ENCODE measurements around the gene INHBA.

INHBA gene

GRCh38 chr7:41702635-41703371 is at the start of gene INHBA:
INHBA (minus strand) TSS chr7:41703090; CDS start chr7:41700374, 2,716 bp downstream.
- no peak for DNase-seq (ENCODE audit: low spot score)

DNA sequence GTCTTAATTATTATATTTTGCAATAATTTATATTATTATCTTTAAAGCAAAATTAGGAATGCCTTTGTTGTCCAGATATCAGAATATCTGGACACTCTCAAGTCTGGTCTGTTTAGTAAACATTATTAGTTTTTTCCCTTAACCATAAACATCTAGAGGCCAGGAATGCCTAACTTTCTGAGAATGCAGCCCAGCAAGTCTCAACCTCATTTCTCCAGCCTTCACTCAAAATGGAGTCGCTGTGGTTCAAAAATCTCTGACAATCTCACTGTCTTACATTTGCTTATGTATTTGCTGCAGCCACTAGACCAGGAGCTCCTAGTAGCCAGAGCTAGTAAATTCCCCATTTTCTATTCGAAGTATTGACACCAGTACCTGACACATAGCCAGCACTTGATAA is 49.7 kb upstream of the INHBA start:
- DNase-seq (ENCODE audit: low spot score) = no peak

DNA sequence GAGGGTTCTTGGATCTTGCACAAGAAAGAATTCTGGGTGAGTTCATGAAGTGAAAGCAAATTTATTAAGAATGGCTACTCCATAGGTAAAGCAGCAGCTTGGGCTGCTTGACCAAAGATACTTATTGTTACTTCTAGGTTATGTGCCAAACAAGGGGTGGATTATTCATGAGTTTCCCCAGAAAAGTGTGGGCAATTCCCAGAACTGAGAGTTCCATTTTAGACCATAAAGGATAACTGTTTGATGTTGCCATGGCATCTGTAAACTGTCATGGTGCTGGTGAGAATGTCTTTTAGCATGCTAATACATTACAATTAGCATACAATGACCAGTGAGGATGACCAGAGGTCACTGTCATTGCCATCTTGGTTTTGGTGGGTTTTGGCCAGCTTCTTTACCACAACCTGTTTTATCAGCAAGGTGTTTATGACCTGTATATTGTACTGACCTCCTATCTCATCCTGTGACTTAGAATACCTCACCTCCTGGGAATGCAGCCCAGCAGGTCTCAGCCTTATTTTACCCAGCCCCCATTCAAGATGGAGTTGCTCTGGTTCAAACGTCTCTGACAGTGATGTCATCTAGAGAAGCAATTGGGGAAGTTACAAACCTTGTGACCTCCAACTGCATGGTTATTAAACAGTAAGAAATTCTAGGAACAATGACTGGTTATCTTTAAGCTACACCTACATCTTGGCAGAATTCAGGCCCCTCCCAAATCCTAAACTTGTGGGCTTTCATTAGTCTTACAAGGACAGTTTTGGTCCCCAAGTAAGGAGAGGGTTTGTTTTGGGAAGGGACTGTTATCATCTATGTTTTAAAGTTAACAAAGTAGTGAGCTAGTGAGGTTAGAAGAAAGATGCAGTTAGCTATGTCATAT is 48.0 kb upstream of the INHBA start:
- DNase-seq (ENCODE audit: low spot score) = no peak

GRCh38 chr7:41747961-41748360 is 45.1 kb upstream of the INHBA start:
- DNase-seq (ENCODE audit: low spot score) = no peak

DNA sequence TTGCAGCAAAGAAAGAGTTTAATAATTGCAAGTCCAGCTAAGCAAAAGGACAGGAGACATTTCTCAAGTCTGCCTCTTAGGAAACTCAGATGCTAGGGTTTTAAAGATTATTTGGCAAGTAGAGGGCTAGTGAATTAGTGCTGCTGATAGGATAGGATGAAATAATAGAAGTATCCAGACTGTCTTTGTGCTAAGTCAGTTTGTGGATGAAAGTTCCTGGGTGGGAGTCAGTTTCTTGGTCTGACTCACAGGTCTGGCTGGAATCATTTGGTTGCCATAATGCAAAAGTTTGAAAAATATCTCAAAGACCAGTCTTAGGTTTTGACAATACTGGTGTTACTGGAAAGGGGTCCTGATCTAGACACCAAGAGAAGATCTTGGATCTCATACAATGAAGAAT is 42.6 kb upstream of the INHBA start:
- DNase-seq (ENCODE audit: low spot score) = no peak

DNA sequence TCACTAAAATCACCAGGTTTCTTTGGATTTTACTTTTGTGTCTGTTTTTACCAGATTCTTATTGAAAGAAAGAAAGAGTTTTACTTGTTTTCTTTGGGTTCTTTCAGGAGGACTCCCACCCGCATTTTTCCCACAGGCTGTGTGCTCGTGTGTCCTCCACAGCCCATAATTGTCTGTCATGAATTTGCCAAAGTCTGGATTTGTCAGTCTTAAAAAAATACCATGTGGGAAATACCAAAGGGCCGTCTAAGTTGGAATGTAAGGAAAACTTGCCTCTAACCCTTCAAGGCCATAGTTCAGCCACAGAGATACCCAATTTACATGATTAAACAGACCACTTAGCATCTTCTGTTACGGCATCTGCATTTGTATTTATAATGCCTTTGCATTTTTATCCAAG is 41.3 kb upstream of the INHBA start:
- no peak for DNase-seq (ENCODE audit: low spot score)

DNA sequence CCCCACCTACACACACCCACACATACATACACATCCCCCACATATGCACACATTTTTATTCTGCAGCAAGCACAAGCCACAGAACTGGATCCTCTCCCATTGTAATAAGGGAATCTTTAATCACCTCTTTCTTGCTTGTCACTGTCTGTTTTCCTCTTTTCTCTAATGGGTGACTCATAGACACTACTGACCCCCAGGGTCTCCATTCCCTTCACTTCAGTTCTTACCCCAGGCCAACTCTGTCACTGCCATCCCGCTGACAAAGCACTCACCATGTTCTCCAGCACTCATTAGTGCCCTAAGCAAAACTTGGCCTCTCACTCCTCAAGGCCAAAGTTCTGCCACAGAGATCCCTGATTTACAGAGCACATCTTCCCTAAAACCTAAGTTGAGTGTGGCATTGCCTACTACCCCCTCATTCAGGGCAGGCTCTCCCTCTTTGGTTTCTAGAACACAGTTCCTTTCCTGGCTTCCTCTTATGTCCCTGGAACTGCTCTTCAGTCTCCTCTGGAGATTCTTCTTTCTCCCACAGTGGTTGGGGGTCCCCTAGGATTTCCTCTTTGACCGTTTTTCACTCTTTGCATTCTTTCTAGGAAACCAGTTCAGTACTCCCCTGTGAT is 39.6 kb upstream of the INHBA start:
- DNase-seq (ENCODE audit: low spot score) = no peak

DNA sequence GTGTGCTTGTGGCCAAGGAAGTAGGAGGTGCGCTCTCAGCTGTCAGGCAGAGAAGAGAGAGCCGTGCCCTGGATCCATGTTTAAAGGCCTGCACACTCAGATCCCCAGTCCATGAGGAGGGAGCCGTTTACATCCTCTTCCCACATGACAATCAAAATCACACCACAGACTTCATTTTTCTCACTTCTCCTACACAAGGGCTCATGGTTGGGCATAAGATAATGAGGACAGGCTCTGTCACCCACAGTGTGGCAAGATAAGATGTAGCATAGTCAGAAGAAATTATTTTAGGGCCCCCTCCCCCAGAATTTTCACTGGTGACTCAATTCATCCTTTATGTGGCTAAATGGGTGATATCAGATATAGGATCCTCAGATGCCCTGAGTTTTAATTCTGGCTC is 35.9 kb upstream of the INHBA start:
- DNase-seq (ENCODE audit: low spot score) = no peak

DNA sequence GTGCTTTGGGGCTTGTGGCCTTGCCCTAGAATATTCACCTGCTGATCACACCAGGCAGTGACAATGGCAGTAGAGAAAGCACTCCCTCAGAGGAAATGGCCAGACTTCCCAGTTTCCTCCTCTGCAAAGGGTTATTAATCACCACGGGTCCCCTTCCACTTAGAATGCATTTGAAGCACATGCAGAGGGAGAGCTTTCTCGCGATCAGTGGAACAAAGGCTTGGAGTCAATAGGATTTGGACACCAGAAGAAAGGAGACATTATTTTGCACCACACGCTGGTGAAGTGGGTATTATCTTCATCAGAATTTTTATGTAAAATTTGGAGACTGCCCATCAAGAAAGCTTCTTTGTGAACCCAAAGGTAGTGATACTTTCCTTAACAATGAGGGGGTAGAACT is 35.4 kb upstream of the INHBA start:
- DNase-seq (ENCODE audit: low spot score) = no peak

GRCh38 chr7:41735206-41735605 is 32.3 kb upstream of the INHBA start:
- DNase-seq (ENCODE audit: low spot score) = no peak

DNA sequence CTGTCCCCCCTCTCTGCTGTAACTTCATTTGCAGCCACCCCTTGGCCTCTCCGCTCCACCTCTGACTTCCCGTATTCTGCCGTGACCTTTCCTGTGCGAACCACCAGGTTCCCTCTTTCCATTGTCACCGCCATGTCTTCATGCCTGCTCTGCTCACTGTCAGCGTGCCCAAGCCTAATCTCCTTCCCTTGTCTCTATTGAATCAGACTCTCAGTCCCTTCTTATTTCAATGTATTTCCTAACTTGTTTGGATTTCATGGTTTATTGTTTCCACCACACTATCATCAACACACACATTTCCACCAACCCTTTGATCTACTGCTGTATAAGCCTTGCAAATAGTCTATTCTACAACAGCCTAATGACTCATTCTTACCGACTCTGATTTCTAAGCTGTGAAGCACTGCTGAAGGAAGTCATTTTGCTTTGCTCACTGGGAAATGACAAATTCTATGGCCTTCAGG is 30.0 kb upstream of the INHBA start:
- DNase-seq (ENCODE audit: low spot score) = no peak

DNA sequence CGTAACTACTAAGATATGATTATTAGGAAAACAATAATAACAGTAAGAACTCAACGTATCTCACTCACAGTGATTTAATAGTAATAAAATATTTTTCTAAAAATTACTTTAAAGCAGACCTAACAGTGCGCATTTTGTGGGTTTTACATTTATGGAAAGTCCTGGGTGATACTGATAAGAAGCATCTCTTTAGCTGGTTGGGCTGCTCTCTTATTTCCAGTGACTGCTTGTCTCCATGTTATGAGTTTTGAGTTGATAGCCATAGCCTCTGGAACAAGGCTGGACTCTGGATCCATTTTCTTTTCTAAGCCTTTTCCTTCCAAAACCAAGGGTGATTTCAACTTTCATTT is 29.5 kb upstream of the INHBA start:
- no peak for DNase-seq (ENCODE audit: low spot score)

DNA sequence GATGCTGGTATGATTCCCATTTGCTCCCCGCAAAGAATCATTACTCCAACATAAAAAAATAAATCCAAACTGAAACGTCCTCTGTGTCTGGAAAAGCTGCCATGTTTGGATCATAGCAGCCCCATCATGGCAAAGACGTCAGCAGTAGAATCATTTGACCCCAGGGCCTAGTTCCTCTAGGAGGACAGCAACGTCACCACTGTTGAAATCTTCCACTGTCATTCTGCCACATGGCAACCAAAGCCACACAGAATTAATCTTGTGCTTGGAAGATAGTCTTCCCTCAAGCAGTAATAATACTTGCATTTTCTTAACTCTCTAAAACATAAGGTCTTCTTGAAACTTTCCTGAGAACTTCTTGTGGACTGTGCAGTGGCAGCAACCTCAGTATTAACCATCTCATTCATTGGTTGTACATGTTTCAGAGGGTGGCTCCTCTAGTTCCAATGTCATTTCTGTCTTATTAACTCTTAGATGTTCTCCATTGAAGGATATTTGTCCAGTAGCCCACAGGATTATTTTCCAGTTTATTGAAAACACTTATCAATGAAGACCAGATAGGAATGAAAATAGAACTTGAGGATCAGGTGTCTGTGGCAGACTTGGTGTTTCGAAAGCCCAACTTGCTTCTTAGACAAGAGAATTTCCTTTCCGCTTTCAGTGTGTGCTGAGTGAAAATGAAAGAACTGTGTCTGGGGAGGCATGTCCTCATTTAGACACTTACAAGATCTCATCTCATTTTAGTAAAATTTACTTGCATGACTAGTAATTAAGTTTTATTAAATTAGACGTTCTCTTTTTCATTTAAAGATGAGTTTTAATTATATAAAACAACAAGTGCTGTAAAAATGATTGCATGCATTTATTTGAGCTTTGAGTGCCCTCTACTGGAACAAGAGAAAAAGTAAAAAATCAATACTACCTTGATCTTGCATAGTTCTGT is 28.9 kb upstream of the INHBA start:
- DNase-seq (ENCODE audit: low spot score) = no peak

DNA sequence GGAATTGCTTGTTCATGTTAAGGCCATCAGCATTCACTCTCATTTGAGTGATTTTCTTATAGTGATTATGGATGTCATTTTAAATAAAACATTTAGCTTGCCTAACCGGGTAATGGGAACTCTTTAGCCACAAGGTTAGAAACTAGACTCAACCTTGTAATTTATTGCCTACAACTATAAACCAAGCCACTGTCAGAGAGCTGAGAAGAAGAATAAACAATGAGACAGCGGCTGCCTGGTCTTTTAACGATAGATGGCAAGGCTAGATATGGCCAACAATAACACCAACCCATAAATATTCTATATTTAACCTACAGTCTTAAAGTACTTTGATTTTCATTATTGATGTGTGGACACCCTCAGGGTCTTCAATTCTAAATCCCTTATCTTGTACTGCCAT is 27.8 kb upstream of the INHBA start:
- DNase-seq (ENCODE audit: low spot score) = no peak

GRCh38 chr7:41730161-41730560 is 27.3 kb upstream of the INHBA start:
- no peak for DNase-seq (ENCODE audit: low spot score)

GRCh38 chr7:41729059-41729458 is 26.2 kb upstream of the INHBA start:
- DNase-seq (ENCODE audit: low spot score) = no peak

GRCh38 chr7:41725013-41725412 is 22.1 kb upstream of the INHBA start:
- no peak for DNase-seq (ENCODE audit: low spot score)

- no peak for DNase-seq (ENCODE audit: low spot score)
Measured at GRCh38 chr7:41720886-41721285, 18.0 kb upstream of the INHBA start.

DNA sequence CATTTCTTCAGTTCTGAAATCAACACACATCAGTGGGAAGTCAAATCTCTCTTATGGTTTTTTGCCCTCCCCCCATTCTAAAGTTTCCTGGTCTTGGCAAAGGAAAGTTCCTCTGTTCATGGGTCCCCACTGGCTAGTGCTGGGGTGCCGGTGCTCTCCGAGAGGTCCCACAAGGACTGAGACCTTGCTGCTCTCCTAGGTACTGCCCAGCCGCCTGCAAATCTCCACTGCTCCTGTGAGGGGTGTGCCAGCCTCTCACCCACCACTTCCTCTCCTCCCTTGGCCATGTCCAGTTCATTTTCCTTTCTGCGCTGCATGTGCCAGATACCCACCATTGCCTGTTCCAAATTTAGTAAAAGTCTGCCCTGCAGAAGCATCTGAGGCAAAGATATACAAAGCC is 17.2 kb upstream of the INHBA start:
- no peak for DNase-seq (ENCODE audit: low spot score)

DNA sequence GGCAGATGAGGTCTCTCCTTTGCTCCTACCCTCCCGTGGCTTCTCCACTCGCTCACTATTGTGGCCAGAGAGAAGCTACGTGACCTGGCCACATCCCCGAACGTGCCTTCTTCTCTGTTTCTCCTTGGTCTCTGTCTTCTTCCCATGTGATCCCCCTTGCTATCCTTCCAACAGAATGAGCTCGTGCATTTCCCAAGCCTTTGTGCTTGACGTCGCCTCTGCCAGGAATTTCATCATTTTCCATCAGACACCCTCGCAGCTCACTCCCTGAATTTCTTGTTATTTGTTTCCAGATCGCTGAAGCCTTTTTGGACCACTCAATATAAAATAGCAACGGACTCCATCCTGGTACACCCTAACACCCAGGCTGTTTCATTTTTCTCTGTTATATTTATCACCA is 13.8 kb upstream of the INHBA start:
- no peak for DNase-seq (ENCODE audit: low spot score)

DNA sequence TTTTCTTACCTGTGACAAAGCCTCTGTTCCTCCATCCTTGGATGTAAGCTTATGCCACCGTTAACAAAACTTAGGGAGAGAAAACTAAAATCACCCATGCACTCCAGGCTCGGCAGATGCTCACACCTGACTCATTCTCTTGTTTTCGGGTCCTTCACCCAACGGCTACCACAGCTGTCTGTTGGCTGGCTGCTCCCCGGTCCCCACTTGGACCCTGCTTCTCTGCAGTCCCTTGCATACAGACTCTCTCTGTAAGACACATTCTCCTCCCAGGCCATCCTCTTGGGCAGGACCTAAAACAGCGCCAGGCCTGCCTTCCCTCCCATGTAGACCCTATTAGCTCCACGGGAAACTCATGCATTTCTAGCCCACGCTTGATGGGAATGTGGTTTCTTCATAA is 12.1 kb upstream of the INHBA start:
- DNase-seq (ENCODE audit: low spot score) = no peak
